GM23338 (cell line): ENCODE data around the gene VPS8. TPM values are rescaled to one million over a fixed set of nuclear protein-coding genes. Genes with fewer than 3 reads are reported as not detected.

Experiments
- ATAC-seq: fragments of 200-7000 bp; cut with Tn5 transposase; 3 replicates; pipeline ENCODE4 v1.9.1; 2020
- DNase-seq: peaks from one replicate; pipeline ENCODE4 v3.0.0-alpha.2; 2015; ENCODE audit warnings: low spot score
- H2AFZ ChIP-seq: fragments of 200-600 bp; sonication (generic); 2 replicates; pipeline ENCODE4 v1.8.0; 2016; ENCODE audit warnings: antibody characterized with exemption, mild to moderate bottlenecking, moderate library complexity
- H3F3A ChIP-seq: fragments of 200-600 bp; sonication (generic); replicated peaks from 2 replicates; pipeline ENCODE4 v1.8.0; 2017; ENCODE audit warnings: antibody characterized with exemption, mixed run types, low read depth
- H3K27ac ChIP-seq: fragments of 200-600 bp; sonication (generic); 2 replicates; pipeline ENCODE4 v1.6.1; 2016; ENCODE audit warnings: low read depth
- H3K27me3 ChIP-seq: fragments of 200-600 bp; sonication (generic); 2 replicates; pipeline ENCODE4 v1.8.0; 2016; ENCODE audit warnings: mild to moderate bottlenecking, mixed run types, moderate library complexity; ENCODE audit not compliant: insufficient read depth
- H3K36me3 ChIP-seq: fragments of 200-600 bp; sonication (generic); 2 replicates; pipeline ENCODE4 v1.8.0; 2016; ENCODE audit warnings: mild to moderate bottlenecking; ENCODE audit not compliant: insufficient read depth
- H3K4me1 ChIP-seq: fragments of 200-600 bp; sonication (generic); 2 replicates; pipeline ENCODE4 v1.8.0; 2016; ENCODE audit warnings: mild to moderate bottlenecking, moderate library complexity; ENCODE audit not compliant: insufficient read depth
- H3K4me2 ChIP-seq: fragments of 200-600 bp; sonication (generic); 2 replicates; pipeline ENCODE4 v1.7.1; 2017; ENCODE audit warnings: mixed run types
- H3K4me3 ChIP-seq: fragments of 200-600 bp; sonication (generic); 2 replicates; pipeline ENCODE4 v1.6.1; 2016; ENCODE audit warnings: mixed run types
- H3K79me2 ChIP-seq: fragments of 200-600 bp; sonication (generic); replicated peaks from 2 replicates; pipeline ENCODE4 v1.8.0; 2017; ENCODE audit warnings: mild to moderate bottlenecking; ENCODE audit not compliant: insufficient read depth
- H3K9me2 ChIP-seq: fragments of 200-600 bp; sonication (generic); 2 replicates; pipeline ENCODE4 v1.8.0; 2017; ENCODE audit not compliant: insufficient read depth
- H4K20me1 ChIP-seq: fragments of 200-600 bp; sonication (generic); replicated peaks from 2 replicates; pipeline ENCODE4 v1.8.0; 2017; ENCODE audit warnings: mild to moderate bottlenecking; ENCODE audit not compliant: insufficient read depth
- H3K27ac Mint-ChIP-seq: 2 replicates; pipeline ENCODE4 v1.8.0; 2020; ENCODE audit warnings: inconsistent platforms, mild to moderate bottlenecking, moderate library complexity, mixed read lengths
- H3K27me3 Mint-ChIP-seq: 3 replicates; pipeline ENCODE4 v1.8.0; 2022; ENCODE audit warnings: low read depth, mild to moderate bottlenecking, moderate library complexity, mixed read lengths, inconsistent platforms; ENCODE audit not compliant: insufficient read depth, poor library complexity
- H3K36me3 Mint-ChIP-seq: 3 replicates; pipeline ENCODE4 v1.8.0; 2021; ENCODE audit warnings: low read depth, mild to moderate bottlenecking, inconsistent platforms, moderate library complexity, mixed read lengths
- H3K4me1 Mint-ChIP-seq: 3 replicates; pipeline ENCODE4 v1.8.0; 2020; ENCODE audit warnings: mild to moderate bottlenecking, inconsistent platforms, mixed read lengths
- H3K4me3 Mint-ChIP-seq: 3 replicates; pipeline ENCODE4 v1.8.0; 2021; ENCODE audit warnings: moderate library complexity, mild to moderate bottlenecking, inconsistent platforms, mixed read lengths
- H3K9me3 Mint-ChIP-seq: 3 replicates; pipeline ENCODE4 v1.8.0; 2020; ENCODE audit warnings: moderate library complexity, mild to moderate bottlenecking, inconsistent platforms, mixed read lengths
- CREB1 ChIP-seq: fragments of 250-450 bp; sonication (Bioruptor Pico); IDR thresholded peaks from 2 replicates; pipeline ENCODE4 v1.5.0; 2020; ENCODE audit warnings: low read depth, mild to moderate bottlenecking, moderate library complexity
- CTCF ChIP-seq, 2 experiments: fragments of 200-600 bp in 1 of 2; sonication (generic) in 1 of 2; conservative IDR thresholded peaks; 2 replicates each; pipeline versions ENCODE4 v1.5.1 to v1.6.1; 2016 to 2017; ENCODE audit warnings: antibody characterized with exemption in 2 of 2, low read depth in 2 of 2, mild to moderate bottlenecking in 2 of 2, moderate library complexity in 1 of 2
- ETS1 ChIP-seq: IDR thresholded peaks from 2 replicates; pipeline ENCODE4 v1.6.1; 2016; ENCODE audit warnings: antibody characterized with exemption
- EZH2 ChIP-seq: fragments of 200-600 bp; sonication (generic); IDR thresholded peaks from one replicate; pipeline ENCODE4 v1.8.0; 2017; ENCODE audit warnings: antibody characterized with exemption, mild to moderate bottlenecking, low read depth; ENCODE audit not compliant: unreplicated experiment
- EZH2phosphoT487 ChIP-seq: fragments of 200-600 bp; sonication (generic); IDR thresholded peaks from one replicate; pipeline ENCODE4 v1.8.1; 2018; ENCODE audit warnings: antibody characterized with exemption; ENCODE audit not compliant: unreplicated experiment
- JUNB ChIP-seq: IDR thresholded peaks from one replicate; pipeline ENCODE4 v1.6.1; 2016; ENCODE audit warnings: antibody characterized with exemption; ENCODE audit not compliant: unreplicated experiment
- REST ChIP-seq: IDR thresholded peaks from one replicate; pipeline ENCODE4 v1.6.1; 2018; ENCODE audit warnings: antibody characterized with exemption; ENCODE audit not compliant: unreplicated experiment
- ZNF114 ChIP-seq: fragments of 250-450 bp; sonication (Bioruptor Pico); IDR thresholded peaks from 2 replicates; pipeline ENCODE4 v1.5.0; 2020; ENCODE audit warnings: mild to moderate bottlenecking, moderate library complexity
- polyA plus RNA-seq: library from polyadenylated mRNA; unstranded; fragments of >200 nt; fragmentation: Nextera tagmentation; extraction: Ambion mirVana; gene quantifications from 2 replicates; pipeline ENCODE4 v1.2.1, GENCODE V29; 2016
- total RNA-seq: library from RNA; depleted of rRNA; stranded (reverse); fragments of >200 nt; shearing (Covaris generic); gene quantifications from 2 replicates; pipeline ENCODE4 v1.2.3, GENCODE V29; 2014

Gene VPS8
- total and polyA plus RNA-seq, 2 experiments from 2014 or later, result 17.3 to 45.5 TPM

GRCh38 chr3:184783319-184783718, 28.6 kb upstream of the VPS8 start:
- H3K27me3 Mint-ChIP-seq, result peaks cover 13% of the 10 kb centered on the region
- peaks cover 39% of the 10 kb centered on the region for H3K4me1 Mint-ChIP-seq
- DNase-seq, result no peak
- H3K27ac ChIP-seq, result no peak overlapping the region
- no peak for ATAC-seq
- H3K27me3 ChIP-seq, result no peaks in the 10 kb centered on the region
- no peaks in the 10 kb centered on the region for H3K9me3 Mint-ChIP-seq
- TF ChIP-seq EZH2phosphoT487, result no peak
- no peak for TF ChIP-seq CREB1 (CRISPR knock-in tag)
- TF ChIP-seq JUNB, result no peak
- no peak for TF ChIP-seq ETS1
- no peak for TF ChIP-seq ZNF114
- no peak for TF ChIP-seq REST
- peaks cover 9% of the 10 kb centered on the region; the same call in 1 of the 2 replicates for H3K4me1 ChIP-seq
- no peak overlapping the region for H3K4me3 Mint-ChIP-seq
- no peaks in the 10 kb centered on the region for H4K20me1 ChIP-seq
- H3F3A ChIP-seq, result no peaks in the 10 kb centered on the region
- H3K9me2 ChIP-seq, result 0 out of 2 replicates have a peak, but pooled peaks cover 3% of the 10 kb centered on the region
- H3K27ac Mint-ChIP-seq, result no peak overlapping the region
- H3K4me2 ChIP-seq, result no peak overlapping the region
- H3K36me3 Mint-ChIP-seq, result no peaks in the 10 kb centered on the region
- no peaks in the 10 kb centered on the region for H3K79me2 ChIP-seq
- peak overlapping the region; percentile 66; the same call in 1 of the 2 replicates for H2AFZ ChIP-seq
- H3K4me3 ChIP-seq, result no peak overlapping the region
- H3K36me3 ChIP-seq, result no peaks in the 10 kb centered on the region

- TF ChIP-seq CREB1 (CRISPR knock-in tag) (no peak), CTCF (conservative IDR thresholded peaks at IDR 0.05; ENCODE audit: low read depth in 2 of 2) (no peak), REST (no peak), ETS1 (no peak), EZH2 (no peak), ZNF114 (no peak)
- H3K27me3 Mint-ChIP-seq, result peaks cover 8% of the 10 kb centered on the region
- H4K20me1 ChIP-seq, result no peaks in the 10 kb centered on the region
- H3K36me3 Mint-ChIP-seq, result no peaks in the 10 kb centered on the region
- no peak overlapping the region for H3K4me2 ChIP-seq
- H3K4me1 ChIP-seq, result peaks cover 5% of the 10 kb centered on the region; the same call in 1 of the 2 replicates
- H3K79me2 ChIP-seq, result no peaks in the 10 kb centered on the region
- H3K4me3 ChIP-seq, result no peak overlapping the region
- ATAC-seq (no peak), DNase-seq (no peak)
- peaks cover 35% of the 10 kb centered on the region for H3K4me1 Mint-ChIP-seq
- H3K36me3 ChIP-seq, result no peaks in the 10 kb centered on the region
- H3K4me3 Mint-ChIP-seq, result no peak overlapping the region
- H2AFZ ChIP-seq, result peak overlapping the region; percentile 94
- 0 out of 2 replicates have a peak, but pooled peaks cover 3% of the 10 kb centered on the region for H3K9me2 ChIP-seq
- H3K27me3 ChIP-seq, result no peaks in the 10 kb centered on the region
- H3F3A ChIP-seq, result no peaks in the 10 kb centered on the region
- H3K27ac ChIP-seq, result no peak overlapping the region
- no peak overlapping the region for H3K27ac Mint-ChIP-seq
- H3K9me3 Mint-ChIP-seq, result no peaks in the 10 kb centered on the region
Measured at GRCh38 chr3:184784731-184785500, 27.1 kb upstream of the VPS8 start.
